ENCODE data around the gene PTPRN2. TPM values are rescaled to one million over a fixed set of nuclear protein-coding genes. Genes with fewer than 3 reads are reported as not detected.

Gene PTPRN2
- polyA plus RNA-seq, 2 donors, result 0.37 to 0.40 TPM

DNA sequence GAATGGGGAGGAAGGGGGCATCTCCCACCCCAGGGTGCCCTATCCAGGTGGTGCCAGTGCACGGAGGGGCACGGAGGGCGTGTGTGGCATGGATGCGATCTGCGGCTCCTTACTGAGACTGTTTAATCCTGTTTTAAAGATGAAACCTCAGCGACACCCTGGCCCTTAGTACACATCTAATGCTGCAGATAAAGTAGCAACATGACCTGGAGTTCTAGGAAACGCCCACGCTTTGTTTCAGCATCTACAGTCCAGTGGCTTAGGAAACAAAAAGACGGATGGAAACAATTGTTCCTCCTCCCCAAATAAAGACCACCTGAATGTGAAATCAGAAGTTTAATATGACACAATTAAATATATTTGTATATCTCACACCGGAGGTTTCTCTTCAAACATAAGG is 1048.9 kb downstream of the PTPRN2 start:
- no peak overlapping the region for H3K27ac ChIP-seq (ENCODE audit: low read depth in 2 of 2, low read length in 1 of 2)
- H3K4me1 ChIP-seq (ENCODE audit: control insufficient read depth in 2 of 2, insufficient read depth in 2 of 2, low read length in 1 of 2), result no peaks in the 10 kb centered on the region
- no peaks in the 10 kb centered on the region for H3K27me3 ChIP-seq (ENCODE audit: control insufficient read depth in 1 of 2, insufficient read depth in 2 of 2, low read length in 2 of 2)
- H3K36me3 ChIP-seq (ENCODE audit: control insufficient read depth in 2 of 2, insufficient read depth in 2 of 2, low read length in 1 of 2), result no peaks in the 10 kb centered on the region
- no peaks in the 10 kb centered on the region for H3K9me3 ChIP-seq (ENCODE audit: control insufficient read depth in 2 of 2, insufficient read depth in 1 of 2, low read depth in 1 of 2, low read length in 1 of 2)
- 94% methylated on average over 10 of the region's 10 CpGs for WGBS, 2 donors
- H3K4me3 ChIP-seq (ENCODE audit: low read depth in 1 of 2, low read length in 2 of 2), result no peak overlapping the region

DNA sequence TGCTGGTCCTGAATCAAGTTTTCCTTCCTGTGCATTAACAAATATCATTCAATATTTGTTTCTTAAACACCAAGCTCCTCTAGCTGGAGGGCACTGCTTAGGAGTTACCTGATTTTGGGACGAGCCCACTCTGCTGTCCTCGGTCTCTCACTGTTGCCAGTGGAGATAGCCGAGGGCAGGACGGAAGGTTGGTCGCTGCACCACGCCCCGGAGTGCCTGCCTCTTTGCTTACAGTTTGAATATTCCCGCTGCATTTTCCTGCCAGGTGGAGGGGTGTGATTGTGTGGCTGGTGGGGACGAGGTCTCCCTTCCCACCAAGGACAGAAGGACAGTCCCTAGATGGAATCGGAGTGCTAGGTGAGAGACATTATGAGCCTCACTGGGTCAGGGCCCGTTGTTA is 1049.3 kb downstream of the PTPRN2 start:
- H3K4me3 ChIP-seq (ENCODE audit: low read depth in 1 of 2, low read length in 2 of 2), result no peak overlapping the region
- H3K4me1 ChIP-seq (ENCODE audit: control insufficient read depth in 2 of 2, insufficient read depth in 2 of 2, low read length in 1 of 2), result no peaks in the 10 kb centered on the region
- H3K27ac ChIP-seq (ENCODE audit: low read depth in 2 of 2, low read length in 1 of 2), result no peak overlapping the region
- WGBS, 2 donors, result 89 to 92% methylated on average over 11 of the region's 11 CpGs
- no peaks in the 10 kb centered on the region for H3K36me3 ChIP-seq (ENCODE audit: control insufficient read depth in 2 of 2, insufficient read depth in 2 of 2, low read length in 1 of 2)
- no peaks in the 10 kb centered on the region for H3K27me3 ChIP-seq (ENCODE audit: control insufficient read depth in 1 of 2, insufficient read depth in 2 of 2, low read length in 2 of 2)
- H3K9me3 ChIP-seq (ENCODE audit: control insufficient read depth in 2 of 2, insufficient read depth in 1 of 2, low read depth in 1 of 2, low read length in 1 of 2), result no peaks in the 10 kb centered on the region

- 90% methylated on average over 5 of the region's 5 CpGs for WGBS, 2 donors
- Histone ChIP-seq H3K9me3 (ENCODE audit: control insufficient read depth in 2 of 2, insufficient read depth in 1 of 2, low read depth in 1 of 2, low read length in 1 of 2) (no peaks in the 10 kb centered on the region), H3K4me1 (ENCODE audit: control insufficient read depth in 2 of 2, insufficient read depth in 2 of 2, low read length in 1 of 2) (no peaks in the 10 kb centered on the region), H3K27me3 (ENCODE audit: control insufficient read depth in 1 of 2, insufficient read depth in 2 of 2, low read length in 2 of 2) (no peaks in the 10 kb centered on the region), H3K4me3 (ENCODE audit: low read depth in 1 of 2, low read length in 2 of 2) (no peak overlapping the region), H3K36me3 (ENCODE audit: control insufficient read depth in 2 of 2, insufficient read depth in 2 of 2, low read length in 1 of 2) (no peaks in the 10 kb centered on the region), H3K27ac (ENCODE audit: low read depth in 2 of 2, low read length in 1 of 2) (no peak overlapping the region)
Measured at GRCh38 chr7:157537056-157537455, 1050.6 kb downstream of the PTPRN2 start.

DNA sequence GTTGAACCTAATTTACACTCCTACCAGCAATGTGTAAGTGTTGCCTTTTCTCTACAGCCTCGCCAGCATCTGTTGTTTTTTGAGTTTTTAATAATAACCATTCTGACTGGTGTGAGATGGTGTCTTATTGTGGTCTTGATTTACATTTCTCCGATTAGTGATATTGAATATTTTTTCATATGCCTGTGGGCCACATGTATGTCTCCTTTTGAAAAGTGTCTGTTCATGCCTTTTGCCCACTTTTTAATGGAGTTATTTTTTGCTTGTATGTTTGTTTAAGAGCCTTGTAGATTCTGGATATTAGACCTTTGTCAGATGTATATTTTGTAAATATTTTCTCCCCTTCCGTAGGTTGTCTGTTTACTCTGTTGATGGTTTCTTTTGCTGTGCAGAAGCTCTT is 1055.6 kb downstream of the PTPRN2 start:
- no peak overlapping the region for H3K4me3 ChIP-seq (ENCODE audit: low read depth in 1 of 2, low read length in 2 of 2)
- no peak overlapping the region for H3K27ac ChIP-seq (ENCODE audit: low read depth in 2 of 2, low read length in 1 of 2)
- 86 to 90% methylated on average over 3 of the region's 3 CpGs for WGBS, 2 donors
- no peaks in the 10 kb centered on the region for H3K9me3 ChIP-seq (ENCODE audit: control insufficient read depth in 2 of 2, insufficient read depth in 1 of 2, low read depth in 1 of 2, low read length in 1 of 2)
- no peaks in the 10 kb centered on the region for H3K4me1 ChIP-seq (ENCODE audit: control insufficient read depth in 2 of 2, insufficient read depth in 2 of 2, low read length in 1 of 2)
- no peaks in the 10 kb centered on the region for H3K27me3 ChIP-seq (ENCODE audit: control insufficient read depth in 1 of 2, insufficient read depth in 2 of 2, low read length in 2 of 2)
- no peaks in the 10 kb centered on the region for H3K36me3 ChIP-seq (ENCODE audit: control insufficient read depth in 2 of 2, insufficient read depth in 2 of 2, low read length in 1 of 2)

- Histone ChIP-seq H3K27me3 (ENCODE audit: control insufficient read depth in 1 of 2, insufficient read depth in 2 of 2, low read length in 2 of 2) (no peaks in the 10 kb centered on the region), H3K36me3 (ENCODE audit: control insufficient read depth in 2 of 2, insufficient read depth in 2 of 2, low read length in 1 of 2) (no peaks in the 10 kb centered on the region), H3K4me1 (ENCODE audit: control insufficient read depth in 2 of 2, insufficient read depth in 2 of 2, low read length in 1 of 2) (no peaks in the 10 kb centered on the region), H3K9me3 (ENCODE audit: control insufficient read depth in 2 of 2, insufficient read depth in 1 of 2, low read depth in 1 of 2, low read length in 1 of 2) (no peaks in the 10 kb centered on the region), H3K4me3 (ENCODE audit: low read depth in 1 of 2, low read length in 2 of 2) (no peak overlapping the region), H3K27ac (ENCODE audit: low read depth in 2 of 2, low read length in 1 of 2) (no peak overlapping the region)
- 59 to 63% methylated on average over 25 of the region's 25 CpGs for WGBS, 2 donors
Measured at GRCh38 chr7:157529768-157530560, 1057.7 kb downstream of the PTPRN2 start.

DNA sequence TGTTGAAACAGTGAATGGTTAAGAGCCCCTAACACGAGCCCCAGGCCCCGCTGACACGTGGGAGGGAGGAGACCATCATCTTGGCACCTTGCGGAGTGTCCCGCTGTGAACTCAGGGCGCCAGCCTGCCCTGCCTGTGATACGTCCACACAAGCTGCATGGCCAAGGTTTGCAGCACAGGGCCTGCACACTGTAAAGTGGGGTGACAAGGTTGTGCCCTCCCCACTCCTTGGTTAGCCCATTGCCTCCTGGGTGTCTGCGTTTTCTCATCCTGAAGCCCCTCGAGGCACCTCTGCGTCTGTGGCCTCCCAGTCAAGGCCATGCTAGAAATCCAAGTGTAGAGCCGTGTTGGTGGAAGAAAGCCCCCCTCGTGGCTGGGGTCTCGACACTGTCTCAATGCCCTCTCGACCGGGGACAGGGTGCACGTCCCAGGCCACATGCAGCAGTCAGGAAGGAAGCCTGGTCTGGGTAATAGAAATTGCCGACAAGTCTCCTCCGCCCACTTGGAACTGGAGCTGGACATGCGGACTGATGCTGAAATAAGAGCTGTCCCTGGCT is 1058.8 kb downstream of the PTPRN2 start:
- Histone ChIP-seq H3K36me3 (ENCODE audit: control insufficient read depth in 2 of 2, insufficient read depth in 2 of 2, low read length in 1 of 2) (no peaks in the 10 kb centered on the region), H3K27ac (ENCODE audit: low read depth in 2 of 2, low read length in 1 of 2) (no peak overlapping the region), H3K9me3 (ENCODE audit: control insufficient read depth in 2 of 2, insufficient read depth in 1 of 2, low read depth in 1 of 2, low read length in 1 of 2) (no peaks in the 10 kb centered on the region), H3K4me3 (ENCODE audit: low read depth in 1 of 2, low read length in 2 of 2) (no peak overlapping the region), H3K4me1 (ENCODE audit: control insufficient read depth in 2 of 2, insufficient read depth in 2 of 2, low read length in 1 of 2) (no peaks in the 10 kb centered on the region), H3K27me3 (ENCODE audit: control insufficient read depth in 1 of 2, insufficient read depth in 2 of 2, low read length in 2 of 2) (no peaks in the 10 kb centered on the region)
- WGBS, 2 donors, result 71 to 72% methylated on average over 19 of the region's 19 CpGs

- Histone ChIP-seq H3K36me3 (ENCODE audit: control insufficient read depth in 2 of 2, insufficient read depth in 2 of 2, low read length in 1 of 2) (no peaks in the 10 kb centered on the region), H3K27me3 (ENCODE audit: control insufficient read depth in 1 of 2, insufficient read depth in 2 of 2, low read length in 2 of 2) (no peaks in the 10 kb centered on the region)
- 86% methylated on average over 19 of the region's 19 CpGs for WGBS, 2 donors
Measured at GRCh38 chr7:157527686-157528085, 1059.9 kb downstream of the PTPRN2 start.

GRCh38 chr7:157526913-157527634 is 1060.5 kb downstream of the PTPRN2 start:
- WGBS, 2 donors, result 71 to 73% methylated on average over 23 of the region's 23 CpGs
- no peaks in the 10 kb centered on the region for H3K4me1 ChIP-seq (ENCODE audit: control insufficient read depth in 2 of 2, insufficient read depth in 2 of 2, low read length in 1 of 2)
- no peaks in the 10 kb centered on the region for H3K27me3 ChIP-seq (ENCODE audit: control insufficient read depth in 1 of 2, insufficient read depth in 2 of 2, low read length in 2 of 2)
- no peaks in the 10 kb centered on the region for H3K36me3 ChIP-seq (ENCODE audit: control insufficient read depth in 2 of 2, insufficient read depth in 2 of 2, low read length in 1 of 2)
- H3K9me3 ChIP-seq (ENCODE audit: control insufficient read depth in 2 of 2, insufficient read depth in 1 of 2, low read depth in 1 of 2, low read length in 1 of 2), result no peaks in the 10 kb centered on the region
- no peak overlapping the region for H3K27ac ChIP-seq (ENCODE audit: low read depth in 2 of 2, low read length in 1 of 2)
- no peak overlapping the region for H3K4me3 ChIP-seq (ENCODE audit: low read depth in 1 of 2, low read length in 2 of 2)

More at GRCh38 chr7:157527686-157528085, 1059.9 kb downstream of the PTPRN2 start:
- Histone ChIP-seq H3K27ac (ENCODE audit: low read depth in 2 of 2, low read length in 1 of 2) (no peak overlapping the region), H3K9me3 (ENCODE audit: control insufficient read depth in 2 of 2, insufficient read depth in 1 of 2, low read depth in 1 of 2, low read length in 1 of 2) (no peaks in the 10 kb centered on the region), H3K4me1 (ENCODE audit: control insufficient read depth in 2 of 2, insufficient read depth in 2 of 2, low read length in 1 of 2) (no peaks in the 10 kb centered on the region), H3K4me3 (ENCODE audit: low read depth in 1 of 2, low read length in 2 of 2) (no peak overlapping the region)

GRCh38 chr7:157526005-157526912 is 1061.4 kb downstream of the PTPRN2 start:
- no peaks in the 10 kb centered on the region for H3K9me3 ChIP-seq (ENCODE audit: control insufficient read depth in 2 of 2, insufficient read depth in 1 of 2, low read depth in 1 of 2, low read length in 1 of 2)
- 63 to 69% methylated on average over 32 of the region's 32 CpGs for WGBS, 2 donors
- H3K27me3 ChIP-seq (ENCODE audit: control insufficient read depth in 1 of 2, insufficient read depth in 2 of 2, low read length in 2 of 2), result no peaks in the 10 kb centered on the region
- no peaks in the 10 kb centered on the region for H3K4me1 ChIP-seq (ENCODE audit: control insufficient read depth in 2 of 2, insufficient read depth in 2 of 2, low read length in 1 of 2)
- H3K27ac ChIP-seq (ENCODE audit: low read depth in 2 of 2, low read length in 1 of 2), result no peak overlapping the region
- H3K36me3 ChIP-seq (ENCODE audit: control insufficient read depth in 2 of 2, insufficient read depth in 2 of 2, low read length in 1 of 2), result no peaks in the 10 kb centered on the region
- H3K4me3 ChIP-seq (ENCODE audit: low read depth in 1 of 2, low read length in 2 of 2), result no peak overlapping the region
